Measurements from ENCODE around the gene KHDC3L. TPM values are rescaled to one million over a fixed set of nuclear protein-coding genes. Genes with fewer than 3 reads are reported as not detected.

KHDC3L gene
- total RNA-seq, 1 experiment from 2014 or later: not detected

- ChIA-PET POLR2A (interaction anchor here (0.5 to 0.8 kb wide), 2 partner anchors 61 to 66 kb away, joined by 7 to 11 read pairs; no protein-coding TSS in a partner anchor), CTCF (interaction anchor here (0.5 to 1.7 kb wide), 9 partner anchors 10 to 1980 kb away, joined by 3 to 8 read pairs (median 4); no protein-coding TSS in a partner anchor)
- H3K4me3 ChIP-seq (ENCODE audit: low read depth in 2 of 2, low read length in 2 of 2): peak overlapping the region; percentile 52 to 88
- no peaks in the 10 kb centered on the region for H3K36me3 ChIP-seq (ENCODE audit: control insufficient read depth, insufficient read depth, low read length)
- H3K27ac ChIP-seq (ENCODE audit: low read length): peak overlapping the region; percentile 87
- H3K4me1 ChIP-seq (ENCODE audit: control insufficient read depth, insufficient read depth, low read length): peaks cover 8% of the 10 kb centered on the region; the same call in 1 of the 2 replicates
- intact Hi-C loops (cut with micrococcal nuclease; ENCODE audit: unreplicated experiment): loop anchor here (2.0 kb wide), 1 partner anchor 102 kb away; no protein-coding TSS in a partner anchor
- in situ Hi-C loops (cut with HindIII; ENCODE audit: low pct_unique_long_range_greater_than_20kb, low sequenced_read_pairs): no loop called here
- no TSS peak for BruUV-seq (replicated peaks)
- no peaks in the 10 kb centered on the region for H3K27me3 ChIP-seq (ENCODE audit: control insufficient read depth, insufficient read depth, low read length)
- peak; percentile 67 for DNase-seq (ENCODE audit: low read depth, low spot score)
- no peaks in the 10 kb centered on the region for H3K9me3 ChIP-seq (ENCODE audit: control insufficient read depth, insufficient read depth, low read depth, low read length)
- TF ChIP-seq POLR2AphosphoS5 (IDR thresholded peaks at IDR 0.05; ENCODE audit: low read depth, low read length) (peak; percentile 59; the same call in 1 of the 2 replicates), TCF7L2 (IDR thresholded peaks at IDR 0.05; ENCODE audit: low read depth, low read length) (0 out of 2 replicates have a peak, but pooled peaks have one; percentile 33), SIN3A (IDR thresholded peaks at IDR 0.05; ENCODE audit: borderline replicate concordance, insufficient read depth, low read depth, low read length) (no peak)
- TF ChIP-seq, protein P1, sequence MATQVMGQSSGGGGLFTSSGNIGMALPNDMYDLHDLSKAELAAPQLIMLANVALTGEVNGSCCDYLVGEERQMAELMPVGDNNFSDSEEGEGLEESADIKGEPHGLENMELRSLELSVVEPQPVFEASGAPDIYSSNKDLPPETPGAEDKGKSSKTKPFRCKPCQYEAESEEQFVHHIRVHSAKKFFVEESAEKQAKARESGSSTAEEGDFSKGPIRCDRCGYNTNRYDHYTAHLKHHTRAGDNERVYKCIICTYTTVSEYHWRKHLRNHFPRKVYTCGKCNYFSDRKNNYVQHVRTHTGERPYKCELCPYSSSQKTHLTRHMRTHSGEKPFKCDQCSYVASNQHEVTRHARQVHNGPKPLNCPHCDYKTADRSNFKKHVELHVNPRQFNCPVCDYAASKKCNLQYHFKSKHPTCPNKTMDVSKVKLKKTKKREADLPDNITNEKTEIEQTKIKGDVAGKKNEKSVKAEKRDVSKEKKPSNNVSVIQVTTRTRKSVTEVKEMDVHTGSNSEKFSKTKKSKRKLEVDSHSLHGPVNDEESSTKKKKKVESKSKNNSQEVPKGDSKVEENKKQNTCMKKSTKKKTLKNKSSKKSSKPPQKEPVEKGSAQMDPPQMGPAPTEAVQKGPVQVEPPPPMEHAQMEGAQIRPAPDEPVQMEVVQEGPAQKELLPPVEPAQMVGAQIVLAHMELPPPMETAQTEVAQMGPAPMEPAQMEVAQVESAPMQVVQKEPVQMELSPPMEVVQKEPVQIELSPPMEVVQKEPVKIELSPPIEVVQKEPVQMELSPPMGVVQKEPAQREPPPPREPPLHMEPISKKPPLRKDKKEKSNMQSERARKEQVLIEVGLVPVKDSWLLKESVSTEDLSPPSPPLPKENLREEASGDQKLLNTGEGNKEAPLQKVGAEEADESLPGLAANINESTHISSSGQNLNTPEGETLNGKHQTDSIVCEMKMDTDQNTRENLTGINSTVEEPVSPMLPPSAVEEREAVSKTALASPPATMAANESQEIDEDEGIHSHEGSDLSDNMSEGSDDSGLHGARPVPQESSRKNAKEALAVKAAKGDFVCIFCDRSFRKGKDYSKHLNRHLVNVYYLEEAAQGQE (IDR thresholded peaks at IDR 0.05; ENCODE audit: insufficient read depth in 1 of 2, low read depth in 2 of 2, low read length in 1 of 2): no peak; a peak in 1 of 4 replicates
- TF ChIP-seq, protein P2, sequence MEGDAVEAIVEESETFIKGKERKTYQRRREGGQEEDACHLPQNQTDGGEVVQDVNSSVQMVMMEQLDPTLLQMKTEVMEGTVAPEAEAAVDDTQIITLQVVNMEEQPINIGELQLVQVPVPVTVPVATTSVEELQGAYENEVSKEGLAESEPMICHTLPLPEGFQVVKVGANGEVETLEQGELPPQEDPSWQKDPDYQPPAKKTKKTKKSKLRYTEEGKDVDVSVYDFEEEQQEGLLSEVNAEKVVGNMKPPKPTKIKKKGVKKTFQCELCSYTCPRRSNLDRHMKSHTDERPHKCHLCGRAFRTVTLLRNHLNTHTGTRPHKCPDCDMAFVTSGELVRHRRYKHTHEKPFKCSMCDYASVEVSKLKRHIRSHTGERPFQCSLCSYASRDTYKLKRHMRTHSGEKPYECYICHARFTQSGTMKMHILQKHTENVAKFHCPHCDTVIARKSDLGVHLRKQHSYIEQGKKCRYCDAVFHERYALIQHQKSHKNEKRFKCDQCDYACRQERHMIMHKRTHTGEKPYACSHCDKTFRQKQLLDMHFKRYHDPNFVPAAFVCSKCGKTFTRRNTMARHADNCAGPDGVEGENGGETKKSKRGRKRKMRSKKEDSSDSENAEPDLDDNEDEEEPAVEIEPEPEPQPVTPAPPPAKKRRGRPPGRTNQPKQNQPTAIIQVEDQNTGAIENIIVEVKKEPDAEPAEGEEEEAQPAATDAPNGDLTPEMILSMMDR (IDR thresholded peaks at IDR 0.05): peak; percentile 98
- peak; percentile 93 for ATAC-seq
Observed at GRCh38 chr6:73388800-73389512, 26.5 kb downstream of the KHDC3L start.

DNA sequence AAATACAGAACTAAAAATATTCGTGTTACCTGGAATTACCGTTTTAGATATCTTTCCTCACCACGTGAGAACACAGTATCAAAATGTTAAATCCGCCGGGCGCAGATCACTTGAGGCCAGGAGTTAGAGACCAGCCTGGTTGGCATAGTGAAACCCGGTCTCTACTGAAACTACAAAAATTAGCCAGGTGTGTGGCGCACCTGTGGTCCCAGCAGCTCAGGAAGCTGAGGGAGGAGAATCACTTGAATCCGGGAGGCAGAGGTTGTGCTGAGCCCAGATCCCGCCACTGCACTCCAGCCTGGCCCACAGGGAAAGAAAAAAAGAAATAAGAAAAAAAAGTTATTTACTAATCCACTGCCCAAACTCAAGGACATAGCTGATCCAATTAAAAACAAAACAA lies 27.4 kb downstream of the KHDC3L start:
- no peak for ATAC-seq
- no peaks in the 10 kb centered on the region for H3K9me3 ChIP-seq (ENCODE audit: control insufficient read depth, insufficient read depth, low read depth, low read length)
- CTCF ChIA-PET: interaction anchor here (0.6 kb wide), 1 partner anchor 268 kb away, joined by 7 read pairs; no protein-coding TSS in a partner anchor

More for the DNA sequence above, 27.4 kb downstream of the KHDC3L start:
- DNase-seq (ENCODE audit: low read depth, low spot score): no peak
- Histone ChIP-seq H3K27me3 (ENCODE audit: control insufficient read depth, insufficient read depth, low read length) (no peaks in the 10 kb centered on the region), H3K27ac (ENCODE audit: low read length) (no peak overlapping the region), H3K4me1 (ENCODE audit: control insufficient read depth, insufficient read depth, low read length) (peaks cover 10% of the 10 kb centered on the region; the same call in 1 of the 2 replicates), H3K36me3 (ENCODE audit: control insufficient read depth, insufficient read depth, low read length) (no peaks in the 10 kb centered on the region), H3K4me3 (ENCODE audit: low read depth in 2 of 2, low read length in 2 of 2) (no peak overlapping the region)
- intact Hi-C loops (cut with micrococcal nuclease; ENCODE audit: unreplicated experiment): loop anchor here (2.0 kb wide), 1 partner anchor 103 kb away; no protein-coding TSS in a partner anchor
- TF ChIP-seq, protein P2 (IDR thresholded peaks at IDR 0.05): no peak
- no peak for TF ChIP-seq TCF7L2 (IDR thresholded peaks at IDR 0.05; ENCODE audit: low read depth, low read length)
- no peak for TF ChIP-seq POLR2AphosphoS5 (IDR thresholded peaks at IDR 0.05; ENCODE audit: low read depth, low read length)
- no peak for TF ChIP-seq SIN3A (IDR thresholded peaks at IDR 0.05; ENCODE audit: borderline replicate concordance, insufficient read depth, low read depth, low read length)
- TF ChIP-seq, protein P1 (IDR thresholded peaks at IDR 0.05; ENCODE audit: insufficient read depth in 1 of 2, low read depth in 2 of 2, low read length in 1 of 2): no peak
- POLR2A ChIA-PET: interaction anchor here (0.7 kb wide), 2 partner anchors 301 to 362 kb away, joined by 6 to 8 read pairs; no protein-coding TSS in a partner anchor
- no TSS peak for BruUV-seq (replicated peaks)
- in situ Hi-C loops (cut with HindIII; ENCODE audit: low pct_unique_long_range_greater_than_20kb, low sequenced_read_pairs): no loop called here

Data from Panc1 (cell line).